OCI-LY1 (cell line): ENCODE data around the gene HOXD13.

Experiments used
- H2AFZ ChIP-seq: fragments of 200-600 bp; sonication (generic), shearing (Covaris generic); 2 replicates; pipeline ENCODE4 v1.6.0; 2014; ENCODE audit warnings: antibody characterized with exemption, mild to moderate bottlenecking, low read length
- H3F3A ChIP-seq: fragments of 200-600 bp; sonication (generic), shearing (Covaris generic); 2 replicates; pipeline ENCODE4 v1.6.0; 2014; ENCODE audit warnings: mild to moderate bottlenecking, antibody characterized with exemption, low read length, moderate library complexity; ENCODE audit not compliant: insufficient read depth
- H3K27ac ChIP-seq: fragments of 200-600 bp; sonication (generic); 2 replicates; pipeline ENCODE4 v1.5.1; 2014; ENCODE audit warnings: low read length, mixed run types, mild to moderate bottlenecking, low read depth; ENCODE audit not compliant: poor library complexity, severe bottlenecking
- H3K27me3 ChIP-seq: fragments of 200-600 bp; sonication (generic); 2 replicates; pipeline ENCODE4 v1.6.0; 2014; ENCODE audit warnings: antibody characterized with exemption, mild to moderate bottlenecking, low read length, moderate library complexity; ENCODE audit not compliant: insufficient read depth
- H3K36me3 ChIP-seq: fragments of 200-600 bp; sonication (generic); 2 replicates; pipeline ENCODE4 v1.6.1; 2014; ENCODE audit warnings: mild to moderate bottlenecking, antibody characterized with exemption, low read length, moderate library complexity, mixed read lengths; ENCODE audit not compliant: insufficient read depth
- H3K4me1 ChIP-seq: fragments of 200-600 bp; sonication (generic); 2 replicates; pipeline ENCODE4 v1.5.1; 2014; ENCODE audit warnings: mild to moderate bottlenecking, low read length, moderate library complexity; ENCODE audit not compliant: insufficient read depth, severe bottlenecking
- H3K4me2 ChIP-seq: fragments of 200-600 bp; sonication (generic), shearing (Covaris generic); 2 replicates; pipeline ENCODE4 v1.6.1; 2014; ENCODE audit warnings: low read length
- H3K4me3 ChIP-seq: fragments of 200-600 bp; sonication (generic); 2 replicates; pipeline ENCODE4 v1.5.1; 2014; ENCODE audit warnings: low read length, low read depth, mild to moderate bottlenecking, mixed read lengths; ENCODE audit not compliant: poor library complexity, severe bottlenecking
- H3K79me2 ChIP-seq: fragments of 200-600 bp; shearing (Covaris generic); 2 replicates; pipeline ENCODE4 v1.6.1; 2016; ENCODE audit warnings: mixed run types, low read length, mixed read lengths; ENCODE audit not compliant: insufficient read depth
- H3K9ac ChIP-seq: fragments of 200-600 bp; sonication (generic), shearing (Covaris generic); 2 replicates; pipeline ENCODE4 v1.6.1; 2014; ENCODE audit warnings: mild to moderate bottlenecking, low read length, mixed read lengths
- H3K9me2 ChIP-seq: fragments of 200-600 bp; sonication (generic), shearing (Covaris generic); 2 replicates; pipeline ENCODE4 v1.6.1; 2014; ENCODE audit warnings: low read depth, mild to moderate bottlenecking, low read length, mixed read lengths
- H3K9me3 ChIP-seq: fragments of 200-600 bp; shearing (Covaris generic); 2 replicates; pipeline ENCODE4 v1.6.1; 2014; ENCODE audit warnings: low read length, mixed read lengths
- H4K20me1 ChIP-seq: fragments of 200-600 bp; sonication (generic), shearing (Covaris generic); 2 replicates; pipeline ENCODE4 v1.6.0; 2016; ENCODE audit warnings: mild to moderate bottlenecking, low read length; ENCODE audit not compliant: insufficient read depth
- CTCF ChIP-seq: fragments of 200-600 bp; sonication (generic), shearing (Covaris generic); IDR thresholded peaks from 2 replicates; pipeline ENCODE4 v1.5.1; 2017; ENCODE audit warnings: mild to moderate bottlenecking, antibody characterized with exemption, low read length, moderate library complexity, mixed read lengths
- EZH2 ChIP-seq: fragments of 200-600 bp; sonication (generic), shearing (Covaris generic); IDR thresholded peaks from 2 replicates; pipeline ENCODE4 v1.8.0; 2017; ENCODE audit warnings: borderline replicate concordance, mixed run types, mild to moderate bottlenecking, antibody characterized with exemption, low read length, moderate library complexity, mixed read lengths

HOXD13 gene

DNA sequence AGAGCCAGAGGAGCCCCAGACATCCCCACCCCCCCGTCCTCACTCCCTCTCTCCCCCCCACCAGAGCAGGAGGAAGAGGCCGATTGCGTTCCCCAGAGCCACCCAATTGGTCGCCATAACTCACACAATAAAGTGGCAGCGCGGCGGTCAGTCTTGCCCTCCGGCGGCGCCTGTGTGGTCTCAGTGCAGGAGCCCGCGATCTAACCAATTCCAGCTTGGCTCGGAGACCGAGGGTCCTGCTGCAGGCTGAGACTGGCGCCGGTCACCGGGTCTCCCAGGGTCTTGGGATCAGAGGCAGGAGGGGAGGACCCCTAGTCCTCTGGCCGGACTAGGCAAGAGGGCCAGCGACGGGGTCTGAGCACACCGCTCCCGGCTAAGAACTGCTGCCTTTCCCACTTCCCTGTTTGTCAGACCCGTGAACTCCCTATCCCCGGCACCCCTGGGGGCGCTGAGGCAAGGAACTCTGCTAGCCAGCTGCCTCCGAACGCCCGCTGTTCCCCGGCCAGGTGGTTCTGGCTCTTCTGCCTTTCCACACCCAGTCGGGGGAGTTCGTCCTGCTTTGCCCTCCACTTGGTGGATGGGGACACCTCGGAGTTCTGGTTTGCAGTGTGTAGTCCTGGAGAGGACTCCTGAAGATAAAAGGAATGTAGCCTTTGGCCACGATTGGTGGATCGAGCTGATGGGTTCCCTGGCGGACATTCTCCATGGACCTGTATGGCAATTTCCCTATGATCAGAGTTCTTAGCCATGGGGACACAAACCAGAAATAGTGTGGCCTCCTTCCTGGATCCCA is 6.0 kb downstream of the HOXD13 start:
- no peak overlapping the region for H2AFZ ChIP-seq
- H3K9ac ChIP-seq: no peak overlapping the region
- no peaks in the 10 kb centered on the region for H3K27me3 ChIP-seq
- TF ChIP-seq EZH2 (no peak), CTCF (no peak)
- no peaks in the 10 kb centered on the region for H3K9me3 ChIP-seq
- H3K9me2 ChIP-seq: no peaks in the 10 kb centered on the region
- no peaks in the 10 kb centered on the region for H3F3A ChIP-seq
- H3K4me1 ChIP-seq: peaks cover 12% of the 10 kb centered on the region
- H4K20me1 ChIP-seq: no peaks in the 10 kb centered on the region
- no peak overlapping the region for H3K27ac ChIP-seq
- H3K36me3 ChIP-seq: no peaks in the 10 kb centered on the region
- no peak overlapping the region for H3K4me2 ChIP-seq
- H3K4me3 ChIP-seq: no peak overlapping the region
- no peaks in the 10 kb centered on the region for H3K79me2 ChIP-seq

DNA sequence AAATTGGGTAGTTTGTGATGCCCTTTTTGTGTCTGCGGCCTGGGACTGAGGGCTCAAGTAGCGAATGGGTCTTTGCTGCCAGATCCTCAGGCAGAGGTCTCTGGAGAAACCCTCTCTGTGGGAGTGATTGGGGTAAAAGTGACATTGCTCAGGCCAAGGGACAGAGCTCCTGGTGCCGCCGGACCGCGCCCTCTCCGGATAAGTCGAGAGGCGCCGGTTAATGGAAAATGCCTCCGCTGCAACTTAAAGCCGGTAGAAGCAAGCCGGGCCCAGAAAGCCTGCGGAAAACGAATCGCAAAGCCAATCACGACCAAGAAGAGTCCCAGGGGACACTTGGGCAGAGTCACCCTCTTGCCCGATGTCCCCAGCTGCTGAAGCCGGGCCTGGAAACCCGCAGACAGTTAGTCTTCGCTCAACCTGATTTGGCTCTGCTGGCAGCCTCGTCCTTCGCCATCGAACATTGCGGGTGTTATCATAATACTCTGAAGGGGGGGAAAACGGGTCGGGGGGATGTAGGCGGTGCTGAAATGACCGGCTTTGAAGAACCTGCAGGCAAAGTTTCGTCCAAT is 6.7 kb downstream of the HOXD13 start:
- peaks cover 12% of the 10 kb centered on the region for H3K4me1 ChIP-seq
- no peaks in the 10 kb centered on the region for H3K79me2 ChIP-seq
- H3K9ac ChIP-seq: no peak overlapping the region
- H3K27ac ChIP-seq: no peak overlapping the region
- H3K9me3 ChIP-seq: no peaks in the 10 kb centered on the region
- no peaks in the 10 kb centered on the region for H3K9me2 ChIP-seq
- no peaks in the 10 kb centered on the region for H4K20me1 ChIP-seq
- H3K36me3 ChIP-seq: no peaks in the 10 kb centered on the region
- H3K4me3 ChIP-seq: no peak overlapping the region
- H3F3A ChIP-seq: no peaks in the 10 kb centered on the region
- no peak for TF ChIP-seq EZH2
- no peak for TF ChIP-seq CTCF
- H3K27me3 ChIP-seq: no peaks in the 10 kb centered on the region
- H3K4me2 ChIP-seq: no peak overlapping the region
- H2AFZ ChIP-seq: no peak overlapping the region

GRCh38 chr2:176099728-176100546 is 7.4 kb downstream of the HOXD13 start, which contains the start of gene HOXD12:
Gene HOXD12, plus strand, starts transcription at chr2:176099795. Its CDS starts 7 bp downstream, at chr2:176099802.
- no peaks in the 10 kb centered on the region for H4K20me1 ChIP-seq
- H3K27ac ChIP-seq: no peak within 1 kb of the TSS
- H3F3A ChIP-seq: no peaks in the 10 kb centered on the region
- no peaks in the 10 kb centered on the region for H3K9me3 ChIP-seq
- H3K36me3 ChIP-seq: no peaks in the 10 kb centered on the region
- H3K4me1 ChIP-seq: peaks cover 12% of the 10 kb centered on the region
- H3K27me3 ChIP-seq: no peaks in the 10 kb centered on the region
- no peaks in the 10 kb centered on the region for H3K9me2 ChIP-seq
- no peak within 1 kb of the TSS for H3K4me2 ChIP-seq
- H2AFZ ChIP-seq: no peak within 1 kb of the TSS
- no peaks in the 10 kb centered on the region for H3K79me2 ChIP-seq
- no peak within 1 kb of the TSS for H3K4me3 ChIP-seq
- no peak within 1 kb of the TSS for H3K9ac ChIP-seq
- TF ChIP-seq EZH2 (no peak), CTCF (no peak)
